Common myeloid progenitor, CD34-positive (primary cell): ENCODE results near the gene CD302.
"Not testable (repeated sequence)": the region's sequence is repeated elsewhere in the genome, so short reads cannot be mapped to it uniquely, and the experiment has no call there.

Source experiments
- CTCF ChIA-PET: fragments of 350-600 bp; sonication (Branson Sonifier 250); formaldehyde crosslinking; loops from one replicate; lab custom pipeline; 2021; ENCODE audit warnings: antibody characterized with exemption; lab: Charles Lee
- POLR2A ChIA-PET: fragments of 350-600 bp; sonication (Branson Sonifier 250); formaldehyde crosslinking; loops from one replicate; lab custom pipeline; 2021; ENCODE audit warnings: antibody characterized with exemption; lab: Charles Lee
- DNase-seq, 3 donors: peaks; one replicate each; pipeline versions ENCODE4 v3.0.0 to v3.0.0-alpha.2; 2013
- H3K27ac ChIP-seq, 2 experiments: 1 replicate in 1 of 2; 2 replicates in 1 of 2; pipeline ENCODE4 v1.7.0; 2013; ENCODE audit warnings: inconsistent platforms in 2 of 2, low read length in 2 of 2, mild to moderate bottlenecking in 2 of 2, low read depth in 1 of 2, moderate library complexity in 1 of 2; ENCODE audit not compliant: severe bottlenecking in 2 of 2, insufficient read depth in 1 of 2, poor library complexity in 1 of 2
- H3K27me3 ChIP-seq, 5 experiments: replicated peaks in 2 of 5; 1 replicate in 3 of 5; 2 replicates in 2 of 5; pipeline versions ENCODE4 v1.6.1 to v1.7.0; 2013; ENCODE audit warnings: low read length in 4 of 5, mild to moderate bottlenecking in 2 of 5, moderate library complexity in 2 of 5, inconsistent platforms in 1 of 5; ENCODE audit not compliant: insufficient read depth in 5 of 5, control insufficient read depth in 4 of 5
- H3K36me3 ChIP-seq, 4 experiments: 1 replicate in 2 of 4; 2 replicates in 2 of 4; pipeline versions ENCODE4 v1.6.1 to v1.7.0; 2013; ENCODE audit warnings: low read length in 3 of 4, control low read depth in 1 of 4, mild to moderate bottlenecking in 1 of 4; ENCODE audit not compliant: control insufficient read depth in 4 of 4, insufficient read depth in 4 of 4
- H3K4me1 ChIP-seq, 4 experiments: 1 replicate in 3 of 4; 2 replicates in 1 of 4; pipeline versions ENCODE4 v1.6.1 to v1.7.1; 2013; ENCODE audit warnings: low read length in 3 of 4, mild to moderate bottlenecking in 3 of 4, control low read depth in 1 of 4, inconsistent platforms in 1 of 4, moderate library complexity in 1 of 4; ENCODE audit not compliant: control insufficient read depth in 4 of 4, insufficient read depth in 4 of 4; ENCODE audit errors: control extremely low read depth in 1 of 4
- H3K4me3 ChIP-seq, 7 experiments: 1 replicate in 4 of 7; 2 replicates in 3 of 7; pipeline versions ENCODE4 v1.5.1 to v1.7.0; 2013; ENCODE audit warnings: mild to moderate bottlenecking in 7 of 7, low read length in 6 of 7, moderate library complexity in 6 of 7, inconsistent platforms in 2 of 7, low read depth in 2 of 7, control low read depth in 1 of 7; ENCODE audit not compliant: insufficient read depth in 4 of 7, control insufficient read depth in 1 of 7; ENCODE audit errors: extremely low read depth in 1 of 7
- H3K9me3 ChIP-seq, 5 experiments: 1 replicate in 4 of 5; 2 replicates in 1 of 5; pipeline versions ENCODE4 v1.6.1 to v1.7.1; 2013; ENCODE audit warnings: low read length in 4 of 5, mild to moderate bottlenecking in 2 of 5, inconsistent platforms in 1 of 5, low read depth in 1 of 5, moderate library complexity in 1 of 5; ENCODE audit not compliant: control insufficient read depth in 4 of 5, insufficient read depth in 2 of 5; ENCODE audit errors: control extremely low read depth in 1 of 5
- WGBS: methylation state at CpG from one replicate; pipeline ENCODE4 v1.1.5; 2013; ENCODE audit not compliant: insufficient coverage; 5-methylcytosine and 5-hydroxymethylcytosine counted together

Gene CD302

DNA sequence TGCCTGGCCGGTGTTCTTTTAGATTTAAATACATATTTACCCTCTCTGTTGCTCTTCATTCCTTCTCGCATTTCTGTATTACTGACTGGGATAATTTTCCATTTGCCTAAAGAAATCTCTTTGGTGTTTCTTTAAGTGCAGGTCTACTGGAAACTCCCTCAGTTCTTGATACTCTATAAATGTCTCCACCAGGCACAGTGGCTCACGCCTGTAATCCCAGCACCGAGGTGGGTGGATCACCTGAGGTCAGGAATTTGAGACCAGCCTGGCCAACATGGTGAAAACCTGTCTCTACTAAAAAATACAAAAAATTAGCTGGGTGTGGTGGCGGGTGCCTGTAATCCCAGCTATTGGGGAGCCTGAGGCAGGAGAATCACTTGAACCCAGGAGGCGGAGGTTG, 10.4 kb downstream of the CD302 start:
- peaks cover 0 to 18% (median 4%) of the 10 kb centered on the region in 4 experiments for H3K4me1 ChIP-seq
- not testable (repeated sequence) for H3K27ac ChIP-seq, H3K36me3 ChIP-seq, H3K9me3 ChIP-seq, DNase-seq, H3K4me3 ChIP-seq, H3K27me3 ChIP-seq
- ChIA-PET CTCF (interaction anchor here (1.2 kb wide), 1 partner anchor 9 kb away, joined by 5 read pairs; no protein-coding TSS in a partner anchor), POLR2A (interaction anchor here (0.6 kb wide), 1 partner anchor 10 kb away, joined by 4 read pairs; the partner anchor contains the start of gene CD302)
- WGBS, result 100% methylated on average over 3 of the region's 6 CpGs

DNA sequence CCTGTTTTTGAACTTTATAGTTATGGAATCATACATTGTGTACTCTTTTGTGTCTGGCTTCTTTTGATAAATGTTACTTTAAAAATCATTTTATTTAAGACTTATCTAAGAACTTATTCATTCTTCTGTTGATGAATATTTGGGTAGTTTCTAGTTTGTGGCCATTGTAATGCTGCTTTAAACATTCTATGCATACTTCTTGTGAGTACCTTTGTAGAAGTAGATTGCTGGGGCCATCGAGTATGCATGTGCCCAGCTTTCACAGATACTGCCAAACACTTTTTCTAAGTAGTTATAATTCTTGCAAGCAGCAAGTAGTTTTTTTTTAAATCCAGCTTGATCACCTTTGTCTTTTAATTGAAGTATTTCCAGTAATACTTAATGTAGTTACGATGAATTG, 11.1 kb downstream of the CD302 start:
- Histone ChIP-seq H3K4me1 (peaks cover 0 to 12% (median 3%) of the 10 kb centered on the region in 4 experiments), H3K27ac (no peak overlapping the region), H3K4me3 (no peak overlapping the region), H3K9me3 (no peaks in the 10 kb centered on the region), H3K36me3 (peaks cover 0 to 3% (median under 1%) of the 10 kb centered on the region in 4 experiments), H3K27me3 (no peaks in the 10 kb centered on the region)
- WGBS, result no CpG with 5 or more reads among the region's 2 CpGs
- no peak for DNase-seq
- CTCF ChIA-PET, result interaction anchor here (1.2 kb wide), 1 partner anchor 9 kb away, joined by 5 read pairs; no protein-coding TSS in a partner anchor
- POLR2A ChIA-PET, result no interaction called here

DNA sequence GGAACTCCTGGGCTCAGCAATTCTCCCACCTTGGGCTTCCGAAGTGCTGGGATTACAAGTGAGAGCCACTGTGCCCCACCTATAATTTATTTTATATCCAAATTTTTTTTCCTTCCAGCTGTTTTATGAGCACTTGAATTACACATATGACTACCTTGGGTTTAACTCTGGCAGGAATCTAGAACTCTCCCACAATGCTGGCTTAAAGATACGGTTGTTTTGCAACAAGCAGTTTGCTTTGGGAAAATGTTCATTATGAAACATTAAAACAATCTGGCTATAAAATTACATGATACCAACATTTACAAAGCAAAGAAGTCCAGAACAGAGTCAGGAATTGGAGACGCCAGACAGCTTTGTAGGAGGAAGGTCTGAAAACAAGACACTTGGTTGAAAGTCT, 12.8 kb downstream of the CD302 start:
- Histone ChIP-seq H3K27ac (no peak overlapping the region), H3K36me3 (peaks cover 0 to 5% (median 3%) of the 10 kb centered on the region in 4 experiments), H3K27me3 (no peaks in the 10 kb centered on the region), H3K9me3 (no peaks in the 10 kb centered on the region), H3K4me1 (peaks cover 0 to 6% (median under 1%) of the 10 kb centered on the region in 4 experiments), H3K4me3 (no peak overlapping the region)
- ChIA-PET CTCF (interaction anchor here (1.4 to 1.8 kb wide), 3 partner anchors 12 to 51 kb away, joined by 3 to 5 read pairs (median 3); no protein-coding TSS in a partner anchor), POLR2A (no interaction called here)
- WGBS, result 90% methylated on average over 2 of the region's 3 CpGs
- no peak for DNase-seq

- DNase-seq, H3K4me1 ChIP-seq, H3K36me3 ChIP-seq, H3K9me3 ChIP-seq, H3K27me3 ChIP-seq, POLR2A ChIA-PET, H3K27ac ChIP-seq, H3K4me3 ChIP-seq: not testable (repeated sequence)
- CTCF ChIA-PET, result interaction anchor here (0.6 to 1.8 kb wide), 4 partner anchors 11 to 51 kb away, joined by 3 to 5 read pairs (median 3); no protein-coding TSS in a partner anchor
- 83% methylated on average over 2 of the region's 6 CpGs for WGBS
Observed at GRCh38 chr2:159784744-159785143, 13.3 kb downstream of the CD302 start.

DNA sequence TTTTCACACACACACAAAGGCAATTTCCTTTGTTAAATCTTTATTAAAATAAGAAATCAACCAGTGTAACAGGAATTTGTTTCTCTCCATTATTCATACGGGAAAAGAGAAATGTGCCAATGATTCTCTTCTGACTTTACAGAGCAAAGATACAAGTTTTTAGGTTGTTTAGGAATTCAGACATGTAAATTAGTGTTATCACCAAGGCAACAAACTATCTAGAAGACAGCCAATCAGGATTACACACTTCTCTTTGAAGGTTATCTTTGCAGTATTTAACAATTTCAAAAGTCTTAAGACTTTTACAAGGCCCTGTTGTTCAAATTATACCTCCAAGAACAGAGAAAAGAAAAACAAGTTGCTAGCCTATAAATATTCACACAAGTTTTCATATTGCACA, 14.5 kb downstream of the CD302 start:
- ChIA-PET CTCF (interaction anchor here (1.8 kb wide), 1 partner anchor 10 kb away, joined by 5 read pairs; no protein-coding TSS in a partner anchor), POLR2A (no interaction called here)
- H3K4me1 ChIP-seq, result peaks cover 0 to 8% (median 1%) of the 10 kb centered on the region in 4 experiments
- H3K9me3 ChIP-seq, result no peaks in the 10 kb centered on the region
- H3K36me3 ChIP-seq, result peaks cover 0 to 12% (median 8%) of the 10 kb centered on the region in 4 experiments
- no peak overlapping the region for H3K4me3 ChIP-seq
- WGBS, result no CpG with 5 or more reads among the region's 1 CpG
- no peak for DNase-seq
- H3K27me3 ChIP-seq, result no peaks in the 10 kb centered on the region
- H3K27ac ChIP-seq, result no peak overlapping the region

DNA sequence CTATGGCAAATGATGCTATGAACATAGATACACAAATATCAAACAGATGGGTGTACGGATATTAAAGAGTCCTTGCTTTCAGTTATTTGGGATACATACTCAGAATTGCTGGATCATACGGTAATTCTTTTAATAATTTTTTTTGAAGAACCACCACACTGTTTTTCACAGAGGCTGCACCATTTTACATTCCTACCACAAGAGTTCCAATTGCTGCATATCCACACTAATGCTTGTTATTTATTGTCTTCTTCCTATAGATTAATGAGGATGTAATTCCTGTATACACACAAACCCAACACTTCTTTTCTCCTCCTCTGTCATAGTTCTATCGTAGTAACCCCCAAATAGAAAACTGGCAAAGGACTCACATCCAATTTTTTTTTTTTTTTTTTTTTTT, 21.7 kb downstream of the CD302 start:
- H3K9me3 ChIP-seq, result no peaks in the 10 kb centered on the region
- no peak for DNase-seq
- ChIA-PET POLR2A (no interaction called here), CTCF (no interaction called here)
- H3K4me3 ChIP-seq, result no peak overlapping the region
- no peaks in the 10 kb centered on the region for H3K27me3 ChIP-seq
- peaks cover 0 to 9% (median 3%) of the 10 kb centered on the region in 4 experiments for H3K4me1 ChIP-seq
- H3K36me3 ChIP-seq, result peaks cover 0 to 41% (median 26%) of the 10 kb centered on the region in 4 experiments
- no peak overlapping the region for H3K27ac ChIP-seq
- 100% methylated on average over 1 of the region's 3 CpGs for WGBS

- H3K27ac ChIP-seq, result no peak overlapping the region
- peaks cover 0 to 9% (median 3%) of the 10 kb centered on the region in 4 experiments for H3K4me1 ChIP-seq
- ChIA-PET POLR2A (no interaction called here), CTCF (interaction anchor here (1.0 to 1.1 kb wide), 2 partner anchors 15 to 37 kb away, joined by 3 to 4 read pairs; no protein-coding TSS in a partner anchor)
- WGBS, result no CpG with 5 or more reads among the region's 1 CpG
- H3K36me3 ChIP-seq, result peaks cover 3 to 35% (median 21%) of the 10 kb centered on the region in 4 experiments
- no peak overlapping the region for H3K4me3 ChIP-seq
- H3K27me3 ChIP-seq, result no peaks in the 10 kb centered on the region
- peak in 2 of 3 donors; percentile 31 to 33 for DNase-seq
- no peaks in the 10 kb centered on the region for H3K9me3 ChIP-seq
Observed at GRCh38 chr2:159775021-159775420, 23.0 kb downstream of the CD302 start.
